GM20431 (cell line): Measurements from ENCODE around the gene GATD1.

ENCODE experiments used
- in situ Hi-C: fragments of 300-500 bp; cut with MseI, MboI; formaldehyde crosslinking; loops from one replicate; pipeline ENCODE4 v1.15.0; 2020; ENCODE audit warnings: low sequenced_read_pairs; ENCODE audit not compliant: unreplicated experiment

The GATD1 gene

GRCh38 chr11:719214-720016, 57.9 kb downstream of the GATD1 start:
- in situ Hi-C loops = loop anchor here (10.0 kb wide), 1 partner anchor 165 kb away; no protein-coding TSS in a partner anchor
